Spinal cord (tissue), 10 donors: Measurements from ENCODE around the gene TNNI3. TPM values are rescaled to one million over a fixed set of nuclear protein-coding genes. Genes with fewer than 3 reads are reported as not detected.
A peak's percentile ranks its signal among the peaks of the same experiment; 100 is the strongest.

ENCODE experiments used
- DNase-seq, 6 donors: peaks; one replicate each; pipeline versions ENCODE4 v3.0.0 to v3.0.0-alpha.2; 2013 to 2015; ENCODE audit warnings: low spot score in 6 of 6, low read depth in 4 of 6
- H3K27ac ChIP-seq: one replicate; pipeline ENCODE4 v1.5.1; 2013; ENCODE audit warnings: low read depth, low read length, control low read depth
- H3K27me3 ChIP-seq: one replicate; pipeline ENCODE4 v1.6.1; 2013; ENCODE audit warnings: low read length; ENCODE audit not compliant: control insufficient read depth, insufficient read depth
- H3K36me3 ChIP-seq: one replicate; pipeline ENCODE4 v1.6.1; 2013; ENCODE audit warnings: low read length; ENCODE audit not compliant: control insufficient read depth, insufficient read depth
- H3K4me1 ChIP-seq: one replicate; pipeline ENCODE4 v1.6.1; 2013; ENCODE audit warnings: low read length; ENCODE audit not compliant: control insufficient read depth, insufficient read depth
- H3K4me3 ChIP-seq: one replicate; pipeline ENCODE4 v1.5.1; 2013; ENCODE audit warnings: low read depth, low read length, control low read depth
- H3K9me3 ChIP-seq: one replicate; pipeline ENCODE4 v1.6.1; 2013; ENCODE audit warnings: low read length; ENCODE audit not compliant: control insufficient read depth, insufficient read depth
- WGBS: methylation state at CpG from one replicate; pipeline ENCODE4 v1.1.5; 2013; ENCODE audit warnings: missing lambda C conversion rate; ENCODE audit not compliant: insufficient coverage; 5-methylcytosine and 5-hydroxymethylcytosine counted together
- polyA plus RNA-seq, 2 donors: library from polyadenylated mRNA; unstranded; fragments of 120-200 nt; gene quantifications; one replicate each; pipeline ENCODE4 v1.2.1, GENCODE V29; 2013; ENCODE audit not compliant: insufficient read length in 2 of 2
- total RNA-seq, 2 donors: library from RNA; depleted of rRNA in 1 of 2; stranded (reverse); fragments of 120-200 nt in 1 of 2; fragments of >200 nt in 1 of 2; gene quantifications; one replicate each; pipeline versions ENCODE4 v1.2.3 to v1.2.4, GENCODE V29; 2013 to 2014
- donor health status: healthy.

Gene TNNI3
- total and polyA plus RNA-seq, 4 donors: 3.2 to 5.5 (median 4.3) TPM

GRCh38 chr19:55188625-55189024 is 31.1 kb upstream of the TNNI3 start:
- no peaks in the 10 kb centered on the region for H3K4me1 ChIP-seq
- no peak overlapping the region for H3K27ac ChIP-seq
- 77% methylated on average over 8 of the region's 8 CpGs for WGBS
- no peaks in the 10 kb centered on the region for H3K9me3 ChIP-seq
- H3K4me3 ChIP-seq: no peak overlapping the region
- no peak for DNase-seq
- peaks cover 5% of the 10 kb centered on the region for H3K27me3 ChIP-seq
- no peaks in the 10 kb centered on the region for H3K36me3 ChIP-seq

GRCh38 chr19:55186080-55186479 is 28.5 kb upstream of the TNNI3 start:
- H3K9me3 ChIP-seq: no peaks in the 10 kb centered on the region
- WGBS: 77% methylated on average over 12 of the region's 12 CpGs
- H3K36me3 ChIP-seq: no peaks in the 10 kb centered on the region
- H3K27ac ChIP-seq: no peak overlapping the region
- no peak for DNase-seq
- H3K4me1 ChIP-seq: no peaks in the 10 kb centered on the region
- peaks cover 5% of the 10 kb centered on the region for H3K27me3 ChIP-seq
- no peak overlapping the region for H3K4me3 ChIP-seq

GRCh38 chr19:55181740-55182139 is 24.2 kb upstream of the TNNI3 start:
- Histone ChIP-seq H3K4me1 (peaks cover 28% of the 10 kb centered on the region), H3K9me3 (no peaks in the 10 kb centered on the region), H3K4me3 (no peak overlapping the region), H3K27ac (no peak overlapping the region), H3K36me3 (peaks cover 14% of the 10 kb centered on the region), H3K27me3 (peaks cover 21% of the 10 kb centered on the region)
- 67% methylated on average over 17 of the region's 20 CpGs for WGBS
- DNase-seq: no peak

- 0% methylated on average over 56 of the region's 68 CpGs for WGBS
- H3K27ac ChIP-seq: no peak within 1 kb of the TSS
- peaks cover 29% of the 10 kb centered on the region for H3K27me3 ChIP-seq
- H3K36me3 ChIP-seq: peaks cover 18% of the 10 kb centered on the region
- peaks cover 36% of the 10 kb centered on the region for H3K4me1 ChIP-seq
- DNase-seq: peak in 2 of 6 donors; percentile 70 to 91
- H3K4me3 ChIP-seq: peak within 1 kb of the TSS; percentile 43
- no peaks in the 10 kb centered on the region for H3K9me3 ChIP-seq
Measured at GRCh38 chr19:55179606-55180484, 22.3 kb upstream of the TNNI3 start, which contains the start of gene SYT5. Gene SYT5, minus strand, starts transcription at chr19:55180289. Its CDS starts 1,248 bp downstream, at chr19:55179041.

- Histone ChIP-seq H3K36me3 (peaks cover 18% of the 10 kb centered on the region), H3K4me3 (peak overlapping the region; percentile 43), H3K9me3 (no peaks in the 10 kb centered on the region), H3K27me3 (peaks cover 37% of the 10 kb centered on the region), H3K4me1 (peaks cover 40% of the 10 kb centered on the region), H3K27ac (no peak overlapping the region)
- peak; percentile 82 to 98 (median 87) for DNase-seq
- 1% methylated on average over 59 of the region's 61 CpGs for WGBS
Measured at GRCh38 chr19:55178781-55179599, 21.5 kb upstream of the TNNI3 start.

GRCh38 chr19:55176076-55176475 is 18.5 kb upstream of the TNNI3 start:
- no peak overlapping the region for H3K27ac ChIP-seq
- no peak overlapping the region for H3K4me3 ChIP-seq
- DNase-seq: no peak
- H3K36me3 ChIP-seq: peaks cover 26% of the 10 kb centered on the region
- no peaks in the 10 kb centered on the region for H3K9me3 ChIP-seq
- peaks cover 50% of the 10 kb centered on the region for H3K27me3 ChIP-seq
- peaks cover 53% of the 10 kb centered on the region for H3K4me1 ChIP-seq
- 58% methylated on average over 2 of the region's 2 CpGs for WGBS

GRCh38 chr19:55175117-55175867 is 17.8 kb upstream of the TNNI3 start:
- Histone ChIP-seq H3K27me3 (peaks cover 47% of the 10 kb centered on the region), H3K4me3 (no peak overlapping the region), H3K9me3 (no peaks in the 10 kb centered on the region), H3K27ac (no peak overlapping the region), H3K4me1 (peaks cover 51% of the 10 kb centered on the region), H3K36me3 (peaks cover 26% of the 10 kb centered on the region)
- 47% methylated on average over 41 of the region's 43 CpGs for WGBS
- DNase-seq: no peak

GRCh38 chr19:55174425-55175116 is 17.0 kb upstream of the TNNI3 start:
- Histone ChIP-seq H3K27me3 (peaks cover 41% of the 10 kb centered on the region), H3K27ac (no peak overlapping the region), H3K4me1 (peaks cover 44% of the 10 kb centered on the region), H3K36me3 (peaks cover 26% of the 10 kb centered on the region), H3K4me3 (no peak overlapping the region), H3K9me3 (no peaks in the 10 kb centered on the region)
- 66% methylated on average over 9 of the region's 21 CpGs for WGBS
- no peak for DNase-seq
